ENCODE results near the gene ALDH1L1.

Gene ALDH1L1

GRCh38 chr3:126180477-126181397 is at the start of gene ALDH1L1:
Gene ALDH1L1 (minus strand): TSS chr3:126180586. CDS start chr3:126160979, 19,607 bp downstream.
- peaks cover 81% of the 10 kb centered on the region for H3K27me3 ChIP-seq
- H3K36me3 ChIP-seq, result no peaks in the 10 kb centered on the region
- no peaks in the 10 kb centered on the region for H3K4me1 ChIP-seq (ENCODE audit: control insufficient read depth in 1 of 2, insufficient read depth in 1 of 2, low read depth in 1 of 2, low read length in 1 of 2)
- H3K4me3 ChIP-seq (ENCODE audit: low read depth in 1 of 2, low read length in 1 of 2), result no peak within 1 kb of the TSS
- H3K27ac ChIP-seq, result no peak within 1 kb of the TSS
- H3K9me3 ChIP-seq, result no peaks in the 10 kb centered on the region
- TF ChIP-seq, protein P1, sequence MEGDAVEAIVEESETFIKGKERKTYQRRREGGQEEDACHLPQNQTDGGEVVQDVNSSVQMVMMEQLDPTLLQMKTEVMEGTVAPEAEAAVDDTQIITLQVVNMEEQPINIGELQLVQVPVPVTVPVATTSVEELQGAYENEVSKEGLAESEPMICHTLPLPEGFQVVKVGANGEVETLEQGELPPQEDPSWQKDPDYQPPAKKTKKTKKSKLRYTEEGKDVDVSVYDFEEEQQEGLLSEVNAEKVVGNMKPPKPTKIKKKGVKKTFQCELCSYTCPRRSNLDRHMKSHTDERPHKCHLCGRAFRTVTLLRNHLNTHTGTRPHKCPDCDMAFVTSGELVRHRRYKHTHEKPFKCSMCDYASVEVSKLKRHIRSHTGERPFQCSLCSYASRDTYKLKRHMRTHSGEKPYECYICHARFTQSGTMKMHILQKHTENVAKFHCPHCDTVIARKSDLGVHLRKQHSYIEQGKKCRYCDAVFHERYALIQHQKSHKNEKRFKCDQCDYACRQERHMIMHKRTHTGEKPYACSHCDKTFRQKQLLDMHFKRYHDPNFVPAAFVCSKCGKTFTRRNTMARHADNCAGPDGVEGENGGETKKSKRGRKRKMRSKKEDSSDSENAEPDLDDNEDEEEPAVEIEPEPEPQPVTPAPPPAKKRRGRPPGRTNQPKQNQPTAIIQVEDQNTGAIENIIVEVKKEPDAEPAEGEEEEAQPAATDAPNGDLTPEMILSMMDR (IDR thresholded peaks at IDR 0.05), result no peak

GRCh38 chr3:126226374-126226773 is 46.0 kb upstream of the ALDH1L1 start:
- H3K27ac ChIP-seq, result no peak overlapping the region
- TF ChIP-seq, protein P1 (IDR thresholded peaks at IDR 0.05), result no peak
- no peak overlapping the region for H3K4me3 ChIP-seq (ENCODE audit: low read depth in 1 of 2, low read length in 1 of 2)
- H3K27me3 ChIP-seq, result peaks cover 40% of the 10 kb centered on the region
- no peaks in the 10 kb centered on the region for H3K4me1 ChIP-seq (ENCODE audit: control insufficient read depth in 1 of 2, insufficient read depth in 1 of 2, low read depth in 1 of 2, low read length in 1 of 2)
- no peaks in the 10 kb centered on the region for H3K9me3 ChIP-seq
- H3K36me3 ChIP-seq, result no peaks in the 10 kb centered on the region

- H3K36me3 ChIP-seq, result no peaks in the 10 kb centered on the region
- H3K27ac ChIP-seq, result no peak overlapping the region
- peaks cover 78% of the 10 kb centered on the region for H3K27me3 ChIP-seq
Observed at GRCh38 chr3:126216416-126216815, 36.0 kb upstream of the ALDH1L1 start.

GRCh38 chr3:126213379-126214028 is 33.1 kb upstream of the ALDH1L1 start:
- Histone ChIP-seq H3K4me1 (ENCODE audit: control insufficient read depth in 1 of 2, insufficient read depth in 1 of 2, low read depth in 1 of 2, low read length in 1 of 2) (no peaks in the 10 kb centered on the region), H3K4me3 (ENCODE audit: low read depth in 1 of 2, low read length in 1 of 2) (no peak overlapping the region), H3K9me3 (no peaks in the 10 kb centered on the region), H3K36me3 (no peaks in the 10 kb centered on the region), H3K27me3 (peaks cover 99% of the 10 kb centered on the region), H3K27ac (no peak overlapping the region)
- TF ChIP-seq, protein P1 (IDR thresholded peaks at IDR 0.05), result no peak

More at GRCh38 chr3:126216416-126216815, 36.0 kb upstream of the ALDH1L1 start:
- TF ChIP-seq, protein P1 (IDR thresholded peaks at IDR 0.05), result no peak
- H3K4me1 ChIP-seq (ENCODE audit: control insufficient read depth in 1 of 2, insufficient read depth in 1 of 2, low read depth in 1 of 2, low read length in 1 of 2), result no peaks in the 10 kb centered on the region
- H3K4me3 ChIP-seq (ENCODE audit: low read depth in 1 of 2, low read length in 1 of 2), result no peak overlapping the region
- H3K9me3 ChIP-seq, result no peaks in the 10 kb centered on the region

DNA sequence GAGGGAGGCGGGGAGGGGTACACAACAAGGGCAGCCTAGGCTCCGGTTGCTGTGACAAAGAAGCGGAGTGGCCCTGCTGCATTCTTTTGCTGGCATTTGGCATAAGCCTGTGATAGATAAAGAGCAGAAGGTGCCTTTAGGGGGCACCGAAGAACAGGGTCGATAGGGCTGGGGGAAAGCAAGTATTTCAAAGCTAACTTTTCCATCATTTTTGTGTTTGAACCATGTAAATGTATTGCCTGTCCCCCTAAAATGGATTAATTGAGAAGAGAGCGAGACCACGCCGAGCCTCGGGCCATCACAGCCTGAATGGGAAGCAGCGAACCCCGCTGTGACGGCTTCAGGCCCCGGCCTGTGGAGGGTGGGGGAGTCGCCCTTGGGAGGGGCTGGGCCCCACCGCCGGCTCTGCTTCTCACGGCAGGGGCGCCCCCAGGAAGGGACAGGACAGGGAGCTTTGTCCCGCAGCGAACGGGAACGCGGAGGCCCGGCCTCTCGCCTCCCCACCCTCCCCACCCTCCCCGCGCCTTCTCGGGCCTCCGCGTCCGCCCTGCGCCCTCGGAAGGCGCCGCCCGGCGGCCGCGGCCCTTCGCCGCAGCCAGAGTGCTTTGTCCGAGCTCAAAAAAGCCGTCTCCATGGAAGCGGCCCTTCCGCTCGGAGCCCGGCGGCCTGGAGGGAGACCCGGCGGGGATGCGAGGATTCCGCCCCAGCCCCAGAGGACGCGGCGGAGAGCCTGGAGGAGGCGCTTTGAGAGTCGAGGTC is 32.4 kb upstream of the ALDH1L1 start:
- H3K4me1 ChIP-seq (ENCODE audit: control insufficient read depth in 1 of 2, insufficient read depth in 1 of 2, low read depth in 1 of 2, low read length in 1 of 2), result no peaks in the 10 kb centered on the region
- no peak overlapping the region for H3K27ac ChIP-seq
- H3K27me3 ChIP-seq, result peaks cover 98% of the 10 kb centered on the region
- H3K4me3 ChIP-seq (ENCODE audit: low read depth in 1 of 2, low read length in 1 of 2), result no peak overlapping the region
- H3K9me3 ChIP-seq, result no peaks in the 10 kb centered on the region
- TF ChIP-seq, protein P1 (IDR thresholded peaks at IDR 0.05), result no peak
- no peaks in the 10 kb centered on the region for H3K36me3 ChIP-seq

Data from neutrophil (primary cell).